ENCODE data around the gene NEDD4L. TPM values are rescaled to one million over a fixed set of nuclear protein-coding genes. Genes with fewer than 3 reads are reported as not detected.
A peak's percentile ranks its signal among the peaks of the same experiment; 100 is the strongest.
"Not testable (repeated sequence)": the region's sequence is repeated elsewhere in the genome, so short reads cannot be mapped to it uniquely, and the experiment has no call there.

NEDD4L gene
- polyA plus RNA-seq, 2 donors: 10.8 to 14.1 TPM

DNA sequence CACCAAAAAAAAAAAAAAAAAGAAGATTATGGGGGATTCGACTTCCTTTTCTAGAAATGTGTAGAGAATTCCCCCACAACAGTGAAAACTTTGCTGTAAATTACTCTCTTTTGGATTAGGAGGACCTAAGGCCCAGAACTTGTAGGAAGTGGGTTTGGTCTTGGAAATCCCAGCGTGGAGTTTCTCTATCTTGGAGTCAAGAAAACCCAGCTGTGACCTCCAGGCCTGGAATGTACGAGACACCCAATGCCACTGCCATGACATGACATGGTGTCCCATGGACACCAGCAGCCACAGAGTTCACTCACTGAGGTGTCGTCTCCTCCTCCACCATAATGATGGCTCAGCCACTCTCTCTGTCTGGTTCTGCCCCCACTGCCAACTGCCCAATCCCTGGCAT is 382.6 kb downstream of the NEDD4L start:
- Histone ChIP-seq H3K4me3 (ENCODE audit: low read depth in 1 of 2, low read length in 2 of 2) (no peak overlapping the region), H3K36me3 (ENCODE audit: control insufficient read depth in 2 of 2, insufficient read depth in 2 of 2, low read length in 1 of 2) (no peaks in the 10 kb centered on the region), H3K9me3 (ENCODE audit: control insufficient read depth in 2 of 2, insufficient read depth in 1 of 2, low read depth in 1 of 2, low read length in 1 of 2) (no peaks in the 10 kb centered on the region), H3K4me1 (ENCODE audit: control insufficient read depth in 2 of 2, insufficient read depth in 2 of 2, low read length in 1 of 2) (no peaks in the 10 kb centered on the region), H3K27ac (ENCODE audit: low read depth in 2 of 2, low read length in 1 of 2) (no peak overlapping the region), H3K27me3 (ENCODE audit: control insufficient read depth in 1 of 2, insufficient read depth in 2 of 2, low read length in 2 of 2) (no peaks in the 10 kb centered on the region)
- 82 to 86% methylated on average over 4 of the region's 4 CpGs for WGBS, 2 donors

DNA sequence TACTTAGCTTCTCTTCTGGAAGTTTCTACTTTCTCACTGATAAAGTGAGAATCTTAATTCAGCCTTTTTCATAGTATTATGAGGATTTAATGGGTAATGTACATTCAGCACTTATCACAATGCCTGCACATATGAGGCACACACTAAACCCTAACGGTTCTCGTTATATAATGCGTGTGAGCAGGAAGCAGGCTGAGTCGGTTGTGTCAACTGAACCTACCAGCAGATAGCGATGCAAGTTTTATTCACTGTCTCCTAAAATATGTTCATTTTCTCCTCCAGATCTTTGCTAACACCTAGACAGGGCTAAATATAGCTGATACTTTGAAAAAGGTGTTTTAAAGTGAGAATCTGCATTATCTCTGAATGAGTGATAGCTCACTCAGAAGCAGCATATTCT is 383.3 kb downstream of the NEDD4L start:
- Histone ChIP-seq H3K9me3 (ENCODE audit: control insufficient read depth in 2 of 2, insufficient read depth in 1 of 2, low read depth in 1 of 2, low read length in 1 of 2) (no peaks in the 10 kb centered on the region), H3K4me1 (ENCODE audit: control insufficient read depth in 2 of 2, insufficient read depth in 2 of 2, low read length in 1 of 2) (no peaks in the 10 kb centered on the region), H3K27ac (ENCODE audit: low read depth in 2 of 2, low read length in 1 of 2) (no peak overlapping the region), H3K4me3 (ENCODE audit: low read depth in 1 of 2, low read length in 2 of 2) (no peak overlapping the region), H3K36me3 (ENCODE audit: control insufficient read depth in 2 of 2, insufficient read depth in 2 of 2, low read length in 1 of 2) (no peaks in the 10 kb centered on the region), H3K27me3 (ENCODE audit: control insufficient read depth in 1 of 2, insufficient read depth in 2 of 2, low read length in 2 of 2) (no peaks in the 10 kb centered on the region)
- WGBS, 2 donors: 69 to 82% methylated on average over 5 of the region's 5 CpGs

DNA sequence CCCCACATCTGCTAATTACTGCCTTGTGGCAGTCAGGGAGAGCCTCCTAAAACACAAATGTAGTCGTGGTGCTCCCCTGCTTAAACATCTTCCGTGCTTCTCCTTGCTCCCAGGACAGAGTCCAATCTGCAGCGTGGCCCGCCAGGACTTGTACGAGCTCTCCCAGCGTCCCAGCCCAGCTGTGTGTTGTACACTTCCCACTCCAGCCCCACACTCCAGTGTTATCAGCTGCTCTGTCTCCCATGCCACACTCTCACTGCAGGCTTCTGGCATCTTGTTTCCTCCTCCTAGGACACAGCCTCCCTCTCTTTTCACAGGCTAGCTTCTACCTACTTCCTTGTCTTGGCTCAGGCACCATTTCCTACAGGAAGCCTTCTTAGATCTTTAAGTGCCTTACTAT is 385.4 kb downstream of the NEDD4L start:
- no peaks in the 10 kb centered on the region for H3K27me3 ChIP-seq (ENCODE audit: control insufficient read depth in 1 of 2, insufficient read depth in 2 of 2, low read length in 2 of 2)
- H3K36me3 ChIP-seq (ENCODE audit: control insufficient read depth in 2 of 2, insufficient read depth in 2 of 2, low read length in 1 of 2): no peaks in the 10 kb centered on the region
- H3K27ac ChIP-seq (ENCODE audit: low read depth in 2 of 2, low read length in 1 of 2): no peak overlapping the region
- 54 to 57% methylated on average over 6 of the region's 6 CpGs for WGBS, 2 donors
- H3K4me1 ChIP-seq (ENCODE audit: control insufficient read depth in 2 of 2, insufficient read depth in 2 of 2, low read length in 1 of 2): no peaks in the 10 kb centered on the region
- no peak overlapping the region for H3K4me3 ChIP-seq (ENCODE audit: low read depth in 1 of 2, low read length in 2 of 2)
- H3K9me3 ChIP-seq (ENCODE audit: control insufficient read depth in 2 of 2, insufficient read depth in 1 of 2, low read depth in 1 of 2, low read length in 1 of 2): no peaks in the 10 kb centered on the region

DNA sequence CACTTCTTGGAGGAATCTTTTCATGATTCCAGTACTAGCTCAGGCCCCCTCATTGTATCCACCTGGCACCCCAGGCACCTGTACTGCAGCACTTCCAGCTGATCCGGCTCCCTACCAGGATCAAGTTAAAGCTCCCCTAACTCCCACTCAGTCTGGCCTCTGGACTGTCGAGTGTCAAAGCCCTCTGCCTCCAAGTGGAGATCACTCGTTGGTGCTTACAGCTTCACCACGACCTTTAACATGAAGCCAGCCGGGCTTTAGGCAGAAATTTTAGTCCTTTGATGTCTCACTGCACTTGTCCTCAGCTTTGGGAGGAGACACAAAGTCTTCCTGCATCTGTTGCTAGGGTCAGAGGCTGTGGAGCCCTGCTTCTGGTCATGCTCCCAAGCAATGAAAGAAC is 387.2 kb downstream of the NEDD4L start:
- Histone ChIP-seq H3K9me3 (ENCODE audit: control insufficient read depth in 2 of 2, insufficient read depth in 1 of 2, low read depth in 1 of 2, low read length in 1 of 2) (no peaks in the 10 kb centered on the region), H3K4me3 (ENCODE audit: low read depth in 1 of 2, low read length in 2 of 2) (no peak overlapping the region), H3K27ac (ENCODE audit: low read depth in 2 of 2, low read length in 1 of 2) (no peak overlapping the region), H3K4me1 (ENCODE audit: control insufficient read depth in 2 of 2, insufficient read depth in 2 of 2, low read length in 1 of 2) (no peaks in the 10 kb centered on the region), H3K27me3 (ENCODE audit: control insufficient read depth in 1 of 2, insufficient read depth in 2 of 2, low read length in 2 of 2) (no peaks in the 10 kb centered on the region), H3K36me3 (ENCODE audit: control insufficient read depth in 2 of 2, insufficient read depth in 2 of 2, low read length in 1 of 2) (no peaks in the 10 kb centered on the region)
- WGBS, 2 donors: 72 to 80% methylated on average over 5 of the region's 5 CpGs

DNA sequence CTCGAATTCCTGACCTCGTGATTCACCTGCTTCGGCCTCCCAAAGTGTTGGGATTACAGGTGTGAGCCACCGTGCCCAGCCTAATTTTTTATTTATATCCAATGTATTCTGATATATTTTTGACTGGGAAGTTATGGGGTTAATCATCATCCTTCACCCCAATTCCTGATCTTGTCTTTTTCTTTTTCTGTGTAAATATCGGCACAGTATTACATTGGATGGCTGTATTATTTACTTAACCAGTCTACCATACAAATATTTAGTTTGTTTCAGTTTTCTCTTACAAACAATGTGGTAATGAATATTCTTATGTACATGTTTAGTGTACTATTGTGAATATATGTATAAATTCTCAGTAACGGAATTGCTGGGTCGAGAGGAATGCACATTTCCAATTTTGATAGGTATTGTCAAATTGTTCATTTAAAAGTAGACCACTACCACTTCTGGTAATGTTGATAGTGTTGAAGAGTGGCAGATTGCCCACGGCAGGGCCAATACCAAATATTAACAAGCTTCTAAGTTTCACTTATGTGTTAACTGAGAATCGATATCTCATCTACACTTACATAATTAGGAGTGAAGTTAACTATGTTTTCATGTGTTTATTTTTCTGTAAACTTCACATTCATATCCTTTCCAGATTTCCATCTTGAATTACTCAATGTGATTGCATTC is 388.2 kb downstream of the NEDD4L start:
- WGBS, 2 donors: 86 to 88% methylated on average over 9 of the region's 9 CpGs
- H3K4me3 ChIP-seq (ENCODE audit: low read depth in 1 of 2, low read length in 2 of 2): no peak overlapping the region
- no peaks in the 10 kb centered on the region for H3K9me3 ChIP-seq (ENCODE audit: control insufficient read depth in 2 of 2, insufficient read depth in 1 of 2, low read depth in 1 of 2, low read length in 1 of 2)
- H3K27ac ChIP-seq (ENCODE audit: low read depth in 2 of 2, low read length in 1 of 2): no peak overlapping the region
- H3K4me1 ChIP-seq (ENCODE audit: control insufficient read depth in 2 of 2, insufficient read depth in 2 of 2, low read length in 1 of 2): no peaks in the 10 kb centered on the region
- no peaks in the 10 kb centered on the region for H3K36me3 ChIP-seq (ENCODE audit: control insufficient read depth in 2 of 2, insufficient read depth in 2 of 2, low read length in 1 of 2)
- H3K27me3 ChIP-seq (ENCODE audit: control insufficient read depth in 1 of 2, insufficient read depth in 2 of 2, low read length in 2 of 2): no peaks in the 10 kb centered on the region

DNA sequence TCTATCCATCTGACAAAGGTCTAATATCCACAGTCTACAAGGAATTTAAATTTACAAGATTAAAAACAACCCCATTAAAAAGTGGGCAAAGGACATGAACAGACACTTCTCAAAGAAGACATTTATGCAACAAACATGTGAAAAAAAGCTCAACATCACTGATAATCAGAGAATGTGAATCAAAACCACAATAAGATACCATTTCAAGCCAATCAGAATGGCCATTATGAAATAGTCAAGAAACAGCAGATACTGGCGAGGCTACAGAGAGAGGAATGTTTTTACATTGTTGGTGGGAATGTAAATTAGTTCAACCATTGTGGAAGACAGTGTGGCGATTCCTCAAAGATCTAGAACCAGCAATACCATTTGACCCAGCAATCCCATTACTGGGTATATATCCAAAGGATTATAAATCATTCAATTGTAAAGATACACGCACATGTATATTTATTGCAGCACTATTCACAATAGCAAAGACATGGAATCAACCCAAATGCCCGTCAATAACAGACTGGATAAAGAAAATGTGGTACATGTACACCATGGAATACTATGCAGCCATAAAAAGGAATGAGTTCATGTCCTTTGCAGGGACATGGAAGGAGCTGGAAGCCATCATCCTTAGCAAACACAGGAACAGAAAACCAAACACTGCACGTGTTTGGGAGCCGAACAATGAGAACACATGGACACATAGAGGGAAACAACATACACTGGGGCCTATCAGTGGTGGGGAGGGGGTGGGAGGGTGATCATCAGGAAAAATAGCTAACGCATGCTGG is 391.4 kb downstream of the NEDD4L start:
- not testable (repeated sequence) for H3K36me3 ChIP-seq (ENCODE audit: control insufficient read depth in 2 of 2, insufficient read depth in 2 of 2, low read length in 1 of 2); H3K27me3 ChIP-seq (ENCODE audit: control insufficient read depth in 1 of 2, insufficient read depth in 2 of 2, low read length in 2 of 2); H3K9me3 ChIP-seq (ENCODE audit: control insufficient read depth in 2 of 2, insufficient read depth in 1 of 2, low read depth in 1 of 2, low read length in 1 of 2); H3K27ac ChIP-seq (ENCODE audit: low read depth in 2 of 2, low read length in 1 of 2); H3K4me3 ChIP-seq (ENCODE audit: low read depth in 1 of 2, low read length in 2 of 2); H3K4me1 ChIP-seq (ENCODE audit: control insufficient read depth in 2 of 2, insufficient read depth in 2 of 2, low read length in 1 of 2)
- WGBS, 2 donors: 88 to 89% methylated on average over 7 of the region's 7 CpGs

DNA sequence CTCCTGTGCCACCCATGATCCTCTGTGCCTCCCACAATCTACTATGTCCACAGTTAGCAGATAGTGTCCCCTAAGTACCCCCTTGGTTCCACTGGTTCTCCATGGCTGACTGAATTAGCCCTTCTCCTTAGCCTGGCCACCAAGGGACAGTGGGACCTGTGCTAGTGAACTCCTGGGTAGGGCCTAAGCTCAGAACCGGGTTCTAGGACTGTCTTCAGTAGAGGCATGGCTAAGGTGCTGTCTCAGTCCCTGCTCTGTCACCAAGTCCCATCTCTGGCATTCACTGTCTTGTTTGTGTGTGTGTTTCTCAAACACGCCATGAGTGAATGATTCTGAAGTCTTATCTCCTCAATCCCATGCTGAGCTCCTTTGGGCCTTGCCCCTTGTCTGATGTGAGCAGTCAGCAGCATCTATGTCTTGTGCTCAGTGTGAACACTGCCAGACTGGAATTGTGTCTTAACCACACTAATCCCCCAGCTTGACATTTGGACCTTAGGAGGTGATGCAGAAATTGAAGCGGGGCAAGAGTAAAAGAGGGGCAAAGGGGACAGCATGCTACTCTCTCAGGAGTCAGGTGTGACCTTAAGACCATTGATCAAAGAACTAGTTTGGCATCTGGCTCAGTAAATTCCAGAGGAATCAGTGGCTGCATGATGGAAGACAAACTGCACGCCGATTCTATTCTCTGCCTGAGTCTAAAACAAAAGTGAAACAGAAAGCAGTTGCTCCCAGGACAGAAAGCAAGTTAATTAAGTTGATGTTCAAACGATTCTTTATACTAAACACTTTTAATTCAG is 394.3 kb downstream of the NEDD4L start:
- Histone ChIP-seq H3K27me3 (ENCODE audit: control insufficient read depth in 1 of 2, insufficient read depth in 2 of 2, low read length in 2 of 2) (no peaks in the 10 kb centered on the region), H3K36me3 (ENCODE audit: control insufficient read depth in 2 of 2, insufficient read depth in 2 of 2, low read length in 1 of 2) (no peaks in the 10 kb centered on the region), H3K27ac (ENCODE audit: low read depth in 2 of 2, low read length in 1 of 2) (peak overlapping the region in 1 of 2 donors; percentile 9), H3K4me1 (ENCODE audit: control insufficient read depth in 2 of 2, insufficient read depth in 2 of 2, low read length in 1 of 2) (peaks cover 0 to 5% of the 10 kb centered on the region in 2 donors), H3K4me3 (ENCODE audit: low read depth in 1 of 2, low read length in 2 of 2) (peak overlapping the region; percentile 18 to 21), H3K9me3 (ENCODE audit: control insufficient read depth in 2 of 2, insufficient read depth in 1 of 2, low read depth in 1 of 2, low read length in 1 of 2) (no peaks in the 10 kb centered on the region)
- 35 to 40% methylated on average over 6 of the region's 6 CpGs for WGBS, 2 donors

DNA sequence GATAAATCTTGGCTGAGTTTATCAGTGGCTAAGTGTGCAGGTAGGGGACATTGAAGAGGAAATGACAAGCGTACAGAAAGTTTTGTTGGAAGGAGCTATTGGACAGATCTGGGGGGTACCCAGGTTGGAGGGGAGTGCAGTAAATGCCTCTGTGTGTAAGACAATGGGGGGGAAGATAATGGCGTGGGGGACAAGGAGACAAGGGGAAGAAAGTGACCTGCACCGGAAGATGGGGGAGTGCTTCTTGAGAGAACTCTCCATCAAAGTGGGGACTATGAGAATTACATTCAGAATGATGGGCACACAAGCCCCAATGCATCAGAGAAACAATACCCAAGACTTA is 394.9 kb downstream of the NEDD4L start:
- no peaks in the 10 kb centered on the region for H3K36me3 ChIP-seq (ENCODE audit: control insufficient read depth in 2 of 2, insufficient read depth in 2 of 2, low read length in 1 of 2)
- H3K4me1 ChIP-seq (ENCODE audit: control insufficient read depth in 2 of 2, insufficient read depth in 2 of 2, low read length in 1 of 2): peaks cover 0 to 5% of the 10 kb centered on the region in 2 donors
- 43 to 56% methylated on average over 3 of the region's 3 CpGs for WGBS, 2 donors
- H3K27me3 ChIP-seq (ENCODE audit: control insufficient read depth in 1 of 2, insufficient read depth in 2 of 2, low read length in 2 of 2): no peaks in the 10 kb centered on the region
- H3K27ac ChIP-seq (ENCODE audit: low read depth in 2 of 2, low read length in 1 of 2): peak overlapping the region in 1 of 2 donors; percentile 9
- no peaks in the 10 kb centered on the region for H3K9me3 ChIP-seq (ENCODE audit: control insufficient read depth in 2 of 2, insufficient read depth in 1 of 2, low read depth in 1 of 2, low read length in 1 of 2)
- peak overlapping the region in 1 of 2 donors; percentile 21 for H3K4me3 ChIP-seq (ENCODE audit: low read depth in 1 of 2, low read length in 2 of 2)

DNA sequence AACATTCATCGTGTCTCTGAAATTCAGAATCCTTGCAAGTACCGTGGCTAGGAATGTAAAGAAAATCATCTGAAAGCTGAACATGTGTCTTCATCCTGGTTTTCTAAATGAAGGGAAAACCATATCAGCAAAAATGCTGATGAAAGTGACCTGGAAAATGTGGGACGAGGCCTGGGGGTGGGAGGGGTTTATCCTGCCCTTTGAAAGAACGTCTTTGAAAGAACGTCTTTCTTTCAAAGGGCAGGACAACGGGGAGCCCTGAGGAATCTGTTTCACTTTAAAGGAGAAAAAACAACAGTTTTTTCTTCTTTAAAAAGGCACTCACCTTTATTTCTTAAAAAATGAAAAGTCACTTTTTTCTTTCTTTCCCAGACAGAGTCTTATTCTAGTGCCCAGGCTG is 399.6 kb downstream of the NEDD4L start:
- no peaks in the 10 kb centered on the region for H3K9me3 ChIP-seq (ENCODE audit: control insufficient read depth in 2 of 2, insufficient read depth in 1 of 2, low read depth in 1 of 2, low read length in 1 of 2)
- no peak overlapping the region for H3K4me3 ChIP-seq (ENCODE audit: low read depth in 1 of 2, low read length in 2 of 2)
- WGBS, 2 donors: 71 to 76% methylated on average over 6 of the region's 6 CpGs
- no peak overlapping the region for H3K27ac ChIP-seq (ENCODE audit: low read depth in 2 of 2, low read length in 1 of 2)
- H3K4me1 ChIP-seq (ENCODE audit: control insufficient read depth in 2 of 2, insufficient read depth in 2 of 2, low read length in 1 of 2): no peaks in the 10 kb centered on the region
- no peaks in the 10 kb centered on the region for H3K27me3 ChIP-seq (ENCODE audit: control insufficient read depth in 1 of 2, insufficient read depth in 2 of 2, low read length in 2 of 2)
- no peaks in the 10 kb centered on the region for H3K36me3 ChIP-seq (ENCODE audit: control insufficient read depth in 2 of 2, insufficient read depth in 2 of 2, low read length in 1 of 2)

All from esophagus (tissue), 2 donors.